HG03354 (cell line): ENCODE results near the gene TRAPPC12.
A peak's percentile ranks its signal among the peaks of the same experiment; 100 is the strongest.
"Not testable (repeated sequence)": the region's sequence is repeated elsewhere in the genome, so short reads cannot be mapped to it uniquely, and the experiment has no call there.

Experiments
- ATAC-seq: cut with Tn5 transposase; IDR thresholded peaks from one replicate; pipeline ENCODE4 v1.9.1; 2021; ENCODE audit warnings: mild to moderate bottlenecking; ENCODE audit not compliant: unreplicated experiment, poor library complexity, severe bottlenecking

The TRAPPC12 gene

DNA sequence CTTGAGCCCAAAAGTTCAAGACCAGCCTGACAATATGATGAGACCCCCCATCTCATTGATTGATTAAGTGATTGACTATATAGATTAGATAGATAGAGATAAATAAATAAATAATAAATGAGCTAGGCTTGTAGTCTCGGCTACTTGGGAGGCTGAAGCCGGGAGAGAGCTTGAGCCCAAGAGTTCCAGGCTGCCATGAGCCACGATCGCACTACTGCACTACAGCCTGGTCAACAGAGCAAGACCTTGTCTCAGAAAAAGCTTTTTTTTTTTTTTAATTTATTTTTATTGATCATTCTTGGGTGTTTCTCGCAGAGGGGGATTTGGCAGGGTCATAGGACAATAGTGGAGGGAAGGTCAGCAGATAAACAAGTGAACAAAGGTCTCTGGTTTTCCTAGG lies 14.3 kb upstream of the TRAPPC12 start:
- ATAC-seq: no peak

DNA sequence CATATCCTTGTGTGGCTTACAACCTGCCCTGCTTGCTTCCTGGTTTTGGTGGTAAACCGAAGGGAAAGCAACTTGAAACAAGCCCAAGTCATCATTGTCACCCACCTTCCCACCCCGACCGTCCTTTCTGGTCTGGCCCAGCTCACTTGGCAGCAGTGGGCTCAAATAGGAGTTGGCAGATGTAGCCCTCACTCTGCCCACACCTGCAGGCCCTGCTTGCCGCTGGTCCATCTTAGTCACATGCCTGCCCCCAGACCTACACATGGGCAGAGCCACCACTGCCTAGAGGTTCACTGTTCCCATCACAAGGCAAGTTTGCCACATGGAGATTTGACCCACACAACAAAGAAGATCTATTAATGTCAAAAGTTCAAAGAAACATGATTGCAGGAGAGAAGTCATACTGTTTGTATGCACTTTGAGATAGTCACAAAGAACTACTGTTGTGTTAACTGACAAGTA lies 11.2 kb upstream of the TRAPPC12 start:
- ATAC-seq: no peak

DNA sequence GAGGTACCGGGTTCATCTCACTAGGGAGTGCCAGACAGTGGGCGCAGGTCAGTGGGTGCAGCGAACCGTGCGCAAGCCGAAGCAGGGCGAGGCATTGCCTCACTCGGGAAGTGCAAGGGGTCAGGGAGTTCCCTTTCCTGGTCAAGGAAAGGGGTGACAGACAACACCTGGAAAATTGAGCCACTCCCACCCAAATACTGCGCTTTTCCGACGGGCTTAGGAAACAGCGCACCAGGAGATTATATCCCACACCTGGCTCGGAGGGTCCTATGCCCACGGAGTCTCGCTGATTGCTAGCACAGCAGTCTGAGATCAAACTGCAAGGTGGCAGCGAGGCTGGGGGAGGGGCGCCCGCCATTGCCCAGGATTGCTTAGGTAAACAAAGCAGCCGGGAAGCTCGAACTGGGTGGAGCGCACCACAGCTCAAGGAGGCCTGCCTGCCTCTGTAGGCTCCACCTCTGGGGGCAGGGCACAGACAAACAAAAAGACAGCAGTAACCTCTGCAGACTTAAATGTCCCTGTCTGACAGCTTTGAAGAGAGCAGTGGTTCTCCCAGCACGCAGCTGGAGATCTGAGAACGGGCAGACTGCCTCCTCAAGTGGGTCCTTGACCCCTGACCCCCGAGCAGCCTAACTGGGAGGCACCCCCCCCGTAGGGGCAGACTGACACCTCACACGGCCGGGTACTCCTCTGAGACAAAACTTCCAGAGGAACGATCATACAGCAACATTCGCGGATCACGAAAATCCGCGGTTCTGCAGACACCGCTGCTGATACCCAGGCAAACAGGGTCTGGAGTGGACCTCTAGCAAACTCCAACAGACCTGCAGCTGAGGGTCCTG lies 9.9 kb upstream of the TRAPPC12 start:
- ATAC-seq: not testable (repeated sequence)

DNA sequence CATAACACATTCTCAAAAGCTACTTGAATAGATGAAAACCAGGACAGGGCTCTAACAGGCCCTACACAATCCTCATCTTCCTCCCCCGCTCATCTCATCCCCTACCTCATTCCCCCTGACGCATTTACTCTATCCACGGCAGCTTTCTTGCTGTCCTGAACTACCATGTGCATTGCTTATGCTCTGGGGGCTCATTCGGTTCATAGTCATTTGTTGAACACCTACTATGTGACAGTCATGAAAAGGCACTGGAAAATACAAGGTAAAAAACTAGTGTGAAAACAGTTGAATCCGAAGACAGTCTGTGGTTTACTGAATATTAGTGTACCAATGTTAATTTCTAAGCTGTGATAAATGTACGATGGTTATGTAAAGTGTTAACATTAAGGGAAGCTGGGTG lies 2.7 kb upstream of the TRAPPC12 start:
- no peak for ATAC-seq

DNA sequence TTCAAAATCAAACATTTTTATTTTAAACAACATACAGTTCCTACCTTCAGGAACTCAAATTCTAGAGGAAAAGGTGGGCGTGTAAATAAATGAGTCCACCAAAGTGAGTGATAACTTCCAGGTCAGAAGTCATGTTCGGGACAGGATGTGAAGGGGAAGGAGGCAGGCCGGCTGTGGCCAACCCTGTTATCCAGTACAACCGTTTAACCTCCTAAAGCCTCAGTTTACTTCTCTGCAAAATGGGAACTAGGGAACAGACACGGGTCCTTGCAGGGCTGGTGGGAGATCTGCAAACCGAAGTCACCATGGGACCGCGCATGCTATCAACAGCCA lies 2.2 kb upstream of the TRAPPC12 start:
- peak; percentile 30 for ATAC-seq

DNA sequence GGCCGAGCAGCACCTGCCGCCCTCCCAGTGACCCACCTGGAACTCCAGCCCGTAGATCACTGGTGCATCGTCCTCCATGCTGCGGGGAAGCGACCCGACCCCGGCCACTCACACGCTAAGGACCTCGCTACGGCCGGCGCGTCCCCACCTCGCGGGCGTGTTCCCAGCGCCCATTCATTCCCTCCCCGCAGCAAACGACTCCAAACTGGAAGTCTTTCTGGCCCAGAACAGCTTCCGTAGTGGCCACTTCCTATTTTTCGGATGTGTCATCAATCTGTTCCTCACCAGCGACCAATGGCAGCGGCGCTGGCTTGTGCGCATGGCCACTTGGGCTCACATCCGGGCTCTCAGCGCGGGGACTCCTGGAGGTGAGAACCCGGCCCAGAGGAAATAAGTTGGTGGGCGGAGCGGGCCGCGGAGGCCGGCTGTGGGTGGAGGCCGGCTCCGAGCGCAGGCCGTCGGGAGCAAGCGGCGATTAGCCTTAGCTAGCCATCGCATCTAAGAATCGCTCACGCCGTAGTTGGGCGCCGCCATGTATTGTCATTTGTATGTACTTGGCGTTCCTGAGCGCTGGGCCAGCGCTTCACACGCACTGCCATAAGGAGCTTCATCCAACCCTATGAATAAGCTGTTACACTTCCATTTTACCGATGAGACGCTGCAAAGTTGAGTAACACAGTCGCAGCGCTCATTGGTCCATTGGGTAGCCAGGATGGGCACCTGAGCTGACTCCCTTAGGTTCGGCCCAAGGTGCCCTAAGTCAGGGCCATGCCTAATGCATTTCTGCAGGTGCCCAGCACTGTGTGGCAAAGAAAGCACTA lies 1.7 kb upstream of the TRAPPC12 start, which contains the start of gene EIPR1:
TSS of gene EIPR1 (minus strand) at position 207 of the 821 bp plus-strand sequence. CDS start at position 78, 129 bp downstream.
- ATAC-seq: peak; percentile 82

DNA sequence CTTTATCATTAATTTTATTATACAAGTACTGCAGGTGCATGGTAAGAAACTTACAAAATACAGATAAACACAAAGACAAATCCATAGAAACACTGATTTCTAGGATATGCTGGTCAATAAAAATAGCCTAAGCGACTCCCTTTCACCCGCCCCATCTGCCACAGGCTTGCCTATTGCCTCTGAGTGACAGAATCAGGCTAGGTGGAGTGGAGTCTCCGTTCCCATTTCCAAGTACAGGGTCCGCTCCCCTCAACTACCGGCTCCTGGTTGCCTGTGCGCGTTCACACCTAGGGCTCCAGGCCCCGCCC lies 201 bp upstream of the TRAPPC12 start:
- ATAC-seq: no peak

DNA sequence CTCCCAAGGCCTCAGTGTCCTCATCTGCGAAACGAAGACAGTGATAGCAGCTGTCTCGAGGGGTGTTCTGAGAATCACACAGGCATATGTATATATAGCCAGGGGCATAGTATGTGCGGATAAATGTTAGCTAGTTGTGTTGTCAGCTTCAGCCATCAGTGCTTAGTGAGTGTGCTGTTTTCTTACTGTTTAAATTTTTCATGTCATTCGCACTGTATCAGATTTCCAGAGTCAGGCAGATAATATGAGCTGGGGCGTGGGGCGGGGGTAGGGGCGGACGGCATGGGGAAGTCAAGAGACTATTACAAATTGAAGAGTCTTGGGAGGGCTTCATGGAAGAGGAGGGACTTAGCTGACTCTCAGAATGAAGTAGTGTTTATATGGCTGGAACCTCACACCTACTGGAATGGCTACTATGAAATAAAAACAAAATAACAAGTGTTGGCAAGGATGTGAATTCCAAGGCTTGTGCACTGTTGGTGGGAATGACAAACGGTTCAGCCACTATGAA lies 7.0 kb downstream of the TRAPPC12 start:
- no peak for ATAC-seq

DNA sequence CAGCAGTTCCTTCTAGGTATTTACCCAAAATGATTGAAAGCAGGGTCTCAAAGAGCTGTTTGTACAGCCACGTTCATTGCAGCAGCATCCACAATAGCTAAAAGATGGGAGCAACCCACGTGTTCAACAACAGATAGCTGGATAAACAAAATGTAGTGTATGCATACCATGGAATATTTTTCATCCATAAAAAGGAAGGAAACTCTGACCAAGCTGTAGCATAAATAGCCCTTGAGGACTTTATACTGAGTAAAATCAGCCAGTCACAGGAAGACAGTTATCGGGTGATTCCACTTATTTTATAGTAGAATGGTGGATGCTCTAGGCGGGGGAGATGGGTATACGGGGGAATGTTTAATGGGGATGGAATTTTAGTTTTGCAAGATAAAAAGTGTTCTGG lies 7.5 kb downstream of the TRAPPC12 start:
- ATAC-seq: no peak

DNA sequence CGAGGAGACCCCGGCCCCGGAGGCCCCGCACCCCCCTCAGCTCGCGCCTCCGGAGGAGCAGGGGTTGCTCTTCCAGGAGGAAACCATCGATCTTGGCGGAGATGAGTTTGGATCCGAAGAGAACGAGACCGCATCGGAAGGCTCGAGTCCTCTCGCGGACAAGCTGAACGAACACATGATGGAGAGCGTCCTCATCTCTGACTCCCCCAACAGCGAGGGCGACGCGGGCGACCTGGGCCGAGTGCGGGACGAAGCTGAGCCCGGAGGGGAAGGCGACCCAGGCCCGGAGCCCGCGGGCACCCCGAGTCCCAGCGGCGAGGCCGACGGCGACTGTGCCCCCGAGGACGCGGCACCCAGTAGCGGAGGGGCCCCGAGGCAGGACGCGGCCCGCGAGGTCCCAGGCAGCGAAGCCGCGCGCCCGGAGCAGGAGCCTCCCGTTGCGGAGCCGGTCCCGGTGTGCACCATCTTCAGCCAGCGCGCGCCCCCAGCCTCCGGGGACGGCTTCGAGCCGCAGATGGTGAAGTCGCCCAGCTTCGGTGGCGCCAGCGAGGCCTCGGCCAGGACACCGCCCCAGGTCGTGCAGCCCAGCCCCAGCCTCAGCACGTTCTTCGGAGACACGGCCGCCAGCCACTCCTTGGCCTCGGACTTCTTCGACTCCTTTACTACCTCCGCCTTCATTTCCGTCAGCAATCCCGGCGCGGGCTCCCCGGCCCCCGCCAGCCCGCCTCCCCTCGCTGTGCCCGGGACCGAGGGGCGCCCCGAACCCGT lies 8.3 kb downstream of the TRAPPC12 start:
- no peak for ATAC-seq

DNA sequence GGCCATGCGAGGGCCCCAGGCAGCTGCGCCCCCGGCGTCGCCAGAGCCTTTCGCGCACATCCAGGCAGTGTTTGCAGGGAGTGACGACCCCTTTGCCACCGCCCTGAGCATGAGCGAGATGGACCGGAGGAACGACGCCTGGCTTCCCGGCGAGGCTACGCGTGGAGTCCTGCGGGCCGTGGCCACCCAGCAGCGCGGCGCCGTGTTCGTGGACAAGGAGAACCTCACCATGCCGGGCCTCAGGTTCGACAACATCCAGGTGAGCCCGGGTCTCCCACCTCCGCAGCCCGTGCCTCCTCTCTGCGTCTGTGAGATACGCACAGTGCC lies 8.9 kb downstream of the TRAPPC12 start:
- ATAC-seq: no peak

DNA sequence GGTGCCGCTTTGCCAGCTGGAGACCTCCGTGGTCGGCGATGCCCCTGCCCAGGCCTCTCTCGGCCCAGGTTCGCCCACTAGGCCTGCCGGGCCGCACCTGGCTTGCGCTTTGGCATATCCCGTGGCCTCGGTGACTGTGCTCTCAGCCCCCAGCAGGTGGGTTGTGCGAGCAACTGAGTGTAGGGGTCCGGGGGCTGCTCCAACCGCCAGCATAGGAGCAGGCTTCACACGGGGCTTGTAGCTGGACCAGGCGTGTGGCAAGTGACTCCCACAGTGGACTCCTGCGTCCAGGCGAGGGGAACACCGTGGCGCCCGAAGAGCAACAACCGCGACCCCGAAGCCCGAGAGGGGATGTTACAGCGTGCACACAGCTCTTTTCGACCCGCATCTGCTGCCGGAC lies 9.7 kb downstream of the TRAPPC12 start:
- no peak for ATAC-seq

DNA sequence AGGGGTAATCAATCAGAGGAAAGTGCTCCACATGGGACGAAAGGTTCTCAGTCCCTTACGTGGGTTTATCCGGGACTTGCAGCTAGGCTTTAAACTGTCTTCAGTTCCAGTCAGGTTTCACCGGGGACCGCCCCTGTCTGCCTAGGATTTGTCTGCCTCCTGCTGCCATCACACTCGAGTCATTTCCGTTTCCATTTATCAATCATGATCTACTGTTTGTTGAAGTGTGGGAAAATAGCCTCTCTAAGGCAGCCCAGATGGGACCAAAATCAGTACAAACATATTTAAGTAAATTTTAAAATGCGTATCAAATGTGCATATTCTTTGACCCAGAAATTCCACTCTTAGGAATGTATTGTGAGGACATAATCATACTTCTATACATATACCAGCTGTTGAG lies 10.5 kb downstream of the TRAPPC12 start:
- ATAC-seq: no peak

DNA sequence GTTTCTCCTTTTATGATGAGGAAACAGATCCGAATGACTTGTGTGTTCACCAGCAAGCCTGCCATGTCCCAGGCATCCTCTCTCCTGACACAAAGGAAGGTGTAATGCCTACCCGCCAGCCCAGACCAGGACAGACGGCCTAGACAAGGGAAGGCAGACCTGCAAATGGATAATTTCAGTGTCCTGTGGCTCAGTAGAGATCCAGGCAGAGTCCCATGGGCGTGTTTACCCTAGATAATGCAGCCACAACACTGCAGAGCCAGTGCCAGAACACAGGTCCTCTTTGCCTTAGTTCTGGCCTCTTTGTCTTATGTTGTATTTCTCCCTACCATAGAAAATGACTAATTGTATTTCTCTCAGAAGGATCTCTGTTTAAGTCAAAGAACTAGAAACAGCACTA lies 12.7 kb downstream of the TRAPPC12 start:
- no peak for ATAC-seq

DNA sequence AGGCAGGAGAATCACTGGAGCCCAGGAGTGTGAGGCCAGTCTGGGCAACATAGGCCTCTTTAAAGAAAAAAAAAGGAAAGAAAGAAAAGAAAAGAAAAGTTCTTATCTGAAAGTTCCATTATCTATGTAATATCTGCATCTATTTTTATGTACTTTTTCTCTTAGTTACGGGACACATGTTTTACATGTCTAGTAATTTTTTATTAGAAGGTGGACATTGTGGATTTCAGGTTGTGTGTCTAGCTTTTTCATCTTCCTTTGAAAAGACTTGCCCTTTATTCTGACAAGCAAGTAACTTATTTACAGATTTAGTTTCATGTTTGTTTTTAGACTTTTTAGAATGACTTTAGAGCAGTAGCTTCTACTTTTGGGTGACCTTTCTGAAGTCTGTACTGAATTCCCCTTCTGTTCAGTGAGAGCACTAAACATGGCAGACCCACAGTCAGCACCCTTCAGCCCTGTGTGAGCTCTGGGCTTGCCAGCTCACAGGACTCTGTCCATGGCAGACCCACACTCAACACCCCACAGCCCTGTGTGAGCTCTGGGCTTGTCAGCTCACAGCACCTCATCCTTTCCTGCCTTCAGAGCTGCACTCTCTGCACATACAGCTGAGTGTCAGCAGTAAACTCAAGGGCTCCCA lies 17.5 kb downstream of the TRAPPC12 start:
- ATAC-seq: peak; percentile 58

DNA sequence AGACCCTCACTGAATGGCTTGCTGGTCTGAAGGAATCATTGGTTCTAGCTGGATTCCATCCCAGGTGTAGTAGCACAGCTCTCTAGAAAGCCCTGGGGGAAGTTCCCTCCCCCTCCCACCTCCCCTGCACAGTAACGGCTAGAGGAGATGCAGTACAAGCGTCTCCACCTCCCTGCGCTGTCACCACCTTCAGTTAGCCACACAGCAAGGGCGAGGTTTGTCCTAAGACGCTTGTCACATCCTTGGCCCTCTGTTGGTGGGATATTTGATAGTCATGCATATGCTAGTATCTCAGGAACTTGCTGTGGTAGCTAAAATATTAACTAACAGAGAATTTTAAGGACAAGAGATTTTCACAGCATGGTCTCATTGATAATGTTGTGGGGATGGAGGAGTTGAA lies 19.4 kb downstream of the TRAPPC12 start:
- no peak for ATAC-seq

DNA sequence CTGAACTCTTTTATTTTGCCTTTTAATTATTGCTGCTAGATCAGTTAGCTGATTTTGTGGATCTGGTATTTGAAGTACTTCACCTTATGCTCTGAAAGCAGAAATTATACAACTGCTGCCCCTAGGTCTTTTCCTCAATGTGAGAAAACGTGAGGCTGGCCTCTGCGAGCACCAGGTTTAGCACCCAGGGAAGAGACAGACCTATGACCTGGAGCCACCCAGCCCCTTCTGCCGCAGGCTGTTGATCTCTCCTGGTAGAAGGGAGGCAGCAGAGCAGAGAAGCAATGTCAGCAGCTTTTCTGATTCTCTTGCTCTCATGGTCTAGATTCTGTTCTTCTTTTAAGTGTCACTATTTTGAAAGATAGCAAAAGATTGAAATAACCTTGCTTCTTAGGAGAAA lies 19.9 kb downstream of the TRAPPC12 start:
- ATAC-seq: no peak

DNA sequence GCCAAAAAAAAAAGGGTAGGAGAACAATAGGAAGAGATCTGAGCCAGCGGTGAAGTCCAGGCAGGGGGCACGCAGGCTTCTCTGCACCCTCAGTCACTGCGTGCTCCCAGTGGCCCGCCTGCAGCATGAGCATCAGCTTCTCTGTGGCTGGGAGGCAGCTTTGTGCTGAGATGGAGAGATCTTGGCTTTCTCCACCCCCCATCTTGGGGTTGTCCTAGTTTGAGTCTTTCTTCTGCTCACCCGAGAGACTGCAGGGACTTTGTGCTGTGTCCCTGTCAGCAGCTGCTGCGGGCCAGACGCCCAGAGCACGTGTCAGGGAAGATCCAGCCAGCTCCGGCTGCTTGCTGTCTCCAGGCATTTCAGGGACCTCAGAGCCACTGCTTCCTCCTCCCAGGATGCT lies 20.3 kb downstream of the TRAPPC12 start:
- ATAC-seq: no peak

DNA sequence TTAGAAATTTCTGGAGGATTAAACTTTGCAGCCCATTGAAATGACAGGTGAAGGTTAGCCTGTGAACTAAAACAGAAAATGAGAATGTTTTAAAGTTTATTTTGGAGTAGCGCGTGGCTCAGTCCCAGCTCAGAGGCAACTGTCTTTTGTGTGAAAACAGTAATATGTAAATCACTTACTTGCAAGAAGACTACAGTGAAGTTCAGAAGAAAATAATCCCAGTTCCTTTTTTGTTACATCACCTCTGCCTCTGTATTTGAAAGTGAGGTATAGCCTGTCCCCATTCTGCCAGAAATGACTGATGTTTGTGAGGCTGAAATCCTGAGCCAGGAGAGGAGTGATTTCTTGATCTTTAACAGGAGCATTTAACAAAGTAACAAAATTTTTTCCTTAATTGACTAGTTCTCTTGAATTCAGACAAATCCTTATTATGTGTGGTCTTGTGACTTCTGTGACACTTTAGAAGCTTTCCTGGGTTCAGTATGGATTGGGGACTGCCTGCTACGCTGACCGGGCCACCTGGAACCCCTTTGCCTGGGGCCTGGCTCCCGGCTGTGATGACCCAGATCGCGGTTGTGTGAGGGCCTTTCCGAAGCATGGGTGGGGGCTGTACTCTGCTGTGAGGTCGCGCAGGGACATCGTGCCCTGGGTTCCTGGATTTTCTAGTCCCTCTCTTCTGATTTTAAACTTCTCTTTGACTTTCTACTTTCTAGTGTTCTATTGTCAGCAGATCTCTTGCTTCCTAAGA lies 24.3 kb downstream of the TRAPPC12 start:
- peak; percentile 99 for ATAC-seq
